ENCODE data around the gene GLT6D1. TPM values are rescaled to one million over a fixed set of nuclear protein-coding genes. Genes with fewer than 3 reads are reported as not detected.
A peak's percentile ranks its signal among the peaks of the same experiment; 100 is the strongest.

Gene GLT6D1
- total RNA-seq, 1 experiment from 2014 or later: not detected

DNA sequence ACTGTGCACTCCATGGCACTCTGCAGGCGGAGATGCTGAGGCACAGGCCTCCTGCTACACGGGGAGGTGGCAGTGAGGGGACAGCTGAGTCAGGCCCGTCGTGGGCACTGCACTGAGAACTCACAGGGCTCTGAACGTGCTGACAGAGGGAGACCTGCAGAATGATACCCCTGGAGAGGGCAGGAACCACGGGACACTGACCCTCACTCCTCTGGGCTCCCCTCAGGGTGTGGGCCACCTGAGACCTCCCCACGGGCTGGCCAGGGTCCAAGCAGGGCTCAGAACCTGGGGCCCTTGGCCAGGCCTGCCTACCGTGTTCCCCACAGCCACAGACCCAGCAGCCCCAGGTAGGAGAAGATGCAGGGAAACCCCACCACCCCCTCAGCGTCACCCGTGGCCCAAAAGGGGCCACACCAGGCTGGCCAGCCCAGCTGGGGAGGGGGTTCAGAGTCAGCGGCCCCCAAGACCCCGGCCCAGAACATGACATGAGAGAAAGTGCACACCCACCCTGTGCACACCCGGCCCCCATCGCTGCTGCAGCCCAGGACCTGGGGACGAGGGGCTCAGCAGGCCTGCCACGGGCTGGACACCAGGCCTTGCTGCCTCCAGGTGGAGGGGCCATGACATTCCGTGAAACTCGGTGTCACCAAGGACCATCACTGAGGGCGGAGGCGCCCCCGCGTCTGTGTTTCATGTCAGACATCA is 30.9 kb downstream of the GLT6D1 start:
- DNase-seq (ENCODE audit: low read depth): no peak

GRCh38 chr9:135607401-135608293 is 31.7 kb downstream of the GLT6D1 start:
- DNase-seq (ENCODE audit: low read depth): no peak

DNA sequence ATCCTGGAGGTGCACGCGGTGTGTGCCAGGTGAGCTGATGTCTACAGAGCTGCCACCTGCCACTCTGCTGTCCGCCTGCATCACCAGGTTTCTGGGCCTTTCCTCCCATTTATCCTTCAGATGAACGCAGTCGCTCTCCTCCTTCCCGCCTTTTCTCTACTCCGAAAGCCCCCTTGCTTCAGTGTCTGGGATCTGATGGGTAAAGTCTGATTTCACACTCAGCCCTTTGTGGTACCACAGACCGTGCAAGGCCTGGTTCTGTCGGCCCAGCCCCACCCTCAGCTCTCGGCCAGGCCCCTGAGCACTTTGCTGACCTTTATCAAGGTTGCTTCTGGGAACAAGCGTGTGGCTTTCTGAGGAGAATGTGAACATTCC is 32.5 kb downstream of the GLT6D1 start:
- DNase-seq (ENCODE audit: low read depth): no peak

- no peak for DNase-seq (ENCODE audit: low read depth)
Observed at GRCh38 chr9:135605238-135605781, 34.0 kb downstream of the GLT6D1 start.

DNA sequence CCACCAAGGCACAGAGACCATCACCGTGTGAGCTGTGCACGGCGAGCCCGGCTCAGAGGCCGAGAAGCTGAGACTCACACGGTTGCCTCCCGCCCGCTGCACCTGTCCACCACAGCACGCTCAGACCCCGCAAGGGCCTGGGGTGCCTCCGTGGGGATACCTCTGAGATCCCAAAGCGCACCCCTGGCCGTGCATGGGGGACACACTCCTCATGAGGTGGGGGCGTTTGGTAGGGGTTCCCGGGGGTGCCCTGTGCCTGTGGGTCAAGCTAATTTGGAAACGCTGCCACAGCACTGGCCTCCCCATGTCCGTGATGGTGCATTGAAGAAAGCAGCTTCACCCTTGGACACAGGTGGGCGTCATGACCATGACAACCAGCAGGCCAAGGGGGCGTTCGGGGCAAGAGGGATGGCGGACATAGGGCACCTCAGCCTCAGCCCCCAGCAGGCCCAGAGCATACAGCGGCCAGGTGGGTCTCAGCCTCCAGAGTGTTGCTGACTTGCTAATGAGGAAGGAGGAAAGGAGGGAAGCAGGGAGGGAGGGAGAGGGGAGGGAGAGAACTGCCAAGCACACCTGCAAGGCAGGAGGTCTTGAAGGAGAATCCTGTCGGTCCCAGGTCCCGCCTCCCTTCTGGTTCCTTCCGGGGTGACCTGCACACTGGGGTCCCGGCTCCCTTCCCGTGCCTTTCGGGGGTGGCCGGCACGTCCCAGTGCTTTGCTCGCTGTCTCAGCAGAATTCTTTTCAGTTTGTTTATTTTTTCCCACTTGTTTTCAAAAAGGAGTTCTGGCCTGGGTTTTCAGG is 34.7 kb downstream of the GLT6D1 start:
- no peak for DNase-seq (ENCODE audit: low read depth)

GRCh38 chr9:135602789-135603481 is 36.4 kb downstream of the GLT6D1 start:
- DNase-seq (ENCODE audit: low read depth): peak; percentile 18

DNA sequence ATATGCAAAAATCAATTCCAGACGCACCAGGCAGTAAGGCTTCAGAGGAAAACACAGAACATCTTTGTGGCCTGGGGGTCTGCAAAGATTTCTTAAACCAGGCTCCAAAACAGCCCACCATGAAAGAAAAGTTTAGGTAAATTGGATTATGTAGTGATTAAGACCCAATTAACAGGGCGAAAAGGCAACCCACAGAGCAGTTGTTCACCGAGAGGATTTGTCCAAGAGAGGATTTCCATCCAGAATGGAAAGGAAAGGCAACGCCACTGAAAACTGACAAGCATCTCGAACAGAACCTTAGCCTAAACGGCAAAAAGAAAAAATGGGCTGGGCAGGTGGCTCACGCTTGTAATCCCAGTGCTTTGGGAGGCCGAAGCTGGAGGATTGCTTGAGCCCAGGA is 37.4 kb downstream of the GLT6D1 start:
- DNase-seq (ENCODE audit: low read depth): no peak

DNA sequence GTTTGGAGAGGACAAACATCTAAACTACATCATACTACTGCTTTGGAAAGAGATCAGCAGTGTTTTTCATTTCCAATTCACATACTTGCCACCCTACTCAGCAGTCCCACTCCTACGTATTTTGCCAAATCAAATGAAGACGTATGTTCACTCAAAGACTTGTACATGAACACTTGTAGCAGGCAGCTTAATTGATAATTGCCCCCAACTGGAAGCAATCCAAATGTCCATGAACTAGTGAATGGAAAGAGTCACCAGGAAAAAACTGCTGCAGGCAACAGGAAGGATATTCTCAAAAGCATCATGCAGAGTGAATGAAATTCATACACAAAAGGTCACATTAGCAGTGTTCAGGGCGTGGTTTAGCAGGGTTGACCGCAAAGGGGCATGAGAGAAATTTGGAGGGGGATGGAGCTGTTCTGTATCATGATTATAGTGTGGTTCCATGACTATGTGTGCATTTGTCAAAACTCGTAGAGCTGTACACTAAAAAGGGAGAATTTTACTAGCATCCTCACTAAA is 39.0 kb downstream of the GLT6D1 start:
- DNase-seq (ENCODE audit: low read depth): no peak

GRCh38 chr9:135596211-135596610 is 43.1 kb downstream of the GLT6D1 start:
- no peak for DNase-seq (ENCODE audit: low read depth)

DNA sequence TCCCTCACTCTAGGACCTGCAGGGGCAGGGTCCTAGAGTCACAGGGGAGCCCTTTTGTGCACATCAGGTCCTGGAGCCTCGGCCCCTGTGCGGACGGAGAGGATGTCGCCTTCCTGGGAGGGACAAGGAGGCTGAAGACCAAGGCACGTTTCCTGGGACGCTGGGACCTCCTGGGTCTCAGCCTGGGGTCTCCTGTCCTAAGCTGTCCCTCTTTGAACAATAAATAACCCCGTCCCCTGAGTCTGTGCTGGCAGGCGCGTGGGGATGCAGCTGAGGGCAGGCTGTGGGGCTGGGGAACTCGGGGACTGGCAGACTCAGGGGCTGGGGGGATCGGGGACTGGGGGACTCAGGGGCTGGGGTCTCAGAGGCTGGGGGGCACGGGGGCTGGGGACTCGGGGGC is 46.7 kb downstream of the GLT6D1 start:
- no peak for DNase-seq (ENCODE audit: low read depth)

- no peak for DNase-seq (ENCODE audit: low read depth)
Observed at GRCh38 chr9:135592331-135592590, 47.1 kb downstream of the GLT6D1 start.

- no peak for DNase-seq (ENCODE audit: low read depth)
Observed at GRCh38 chr9:135591506-135592330, 47.6 kb downstream of the GLT6D1 start.

DNA sequence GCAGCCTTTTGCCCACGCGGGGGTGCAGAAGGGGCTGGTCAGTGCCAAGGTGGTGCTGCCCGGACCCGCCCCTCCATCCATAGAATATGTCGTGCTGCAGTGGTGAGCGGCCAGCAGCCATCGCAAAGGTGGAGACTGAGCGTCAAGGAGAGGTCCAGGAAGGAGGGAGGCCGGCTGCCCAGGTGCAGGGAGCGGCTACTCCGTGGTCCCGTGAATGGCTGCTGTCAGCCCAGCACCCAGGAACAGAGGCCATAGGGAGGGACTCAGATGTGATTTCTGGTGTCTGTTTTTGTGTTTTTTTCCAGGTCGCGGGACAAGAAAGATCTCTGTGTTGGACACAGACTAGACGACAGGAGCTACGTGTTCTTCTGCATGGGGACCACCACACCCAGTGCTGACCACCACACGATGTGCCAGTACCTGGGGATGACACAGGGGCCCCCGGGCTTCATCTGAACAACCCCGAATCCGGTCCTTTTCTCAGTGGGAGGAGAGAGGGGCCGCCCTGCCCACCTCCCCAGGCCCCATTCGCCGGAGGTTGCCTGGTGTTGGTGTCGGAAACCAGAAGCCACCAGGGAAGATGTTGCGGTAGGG is 48.8 kb downstream of the GLT6D1 start:
- DNase-seq (ENCODE audit: low read depth): no peak

- DNase-seq (ENCODE audit: low read depth): no peak
Observed at GRCh38 chr9:135589596-135590485, 49.5 kb downstream of the GLT6D1 start.

DNA sequence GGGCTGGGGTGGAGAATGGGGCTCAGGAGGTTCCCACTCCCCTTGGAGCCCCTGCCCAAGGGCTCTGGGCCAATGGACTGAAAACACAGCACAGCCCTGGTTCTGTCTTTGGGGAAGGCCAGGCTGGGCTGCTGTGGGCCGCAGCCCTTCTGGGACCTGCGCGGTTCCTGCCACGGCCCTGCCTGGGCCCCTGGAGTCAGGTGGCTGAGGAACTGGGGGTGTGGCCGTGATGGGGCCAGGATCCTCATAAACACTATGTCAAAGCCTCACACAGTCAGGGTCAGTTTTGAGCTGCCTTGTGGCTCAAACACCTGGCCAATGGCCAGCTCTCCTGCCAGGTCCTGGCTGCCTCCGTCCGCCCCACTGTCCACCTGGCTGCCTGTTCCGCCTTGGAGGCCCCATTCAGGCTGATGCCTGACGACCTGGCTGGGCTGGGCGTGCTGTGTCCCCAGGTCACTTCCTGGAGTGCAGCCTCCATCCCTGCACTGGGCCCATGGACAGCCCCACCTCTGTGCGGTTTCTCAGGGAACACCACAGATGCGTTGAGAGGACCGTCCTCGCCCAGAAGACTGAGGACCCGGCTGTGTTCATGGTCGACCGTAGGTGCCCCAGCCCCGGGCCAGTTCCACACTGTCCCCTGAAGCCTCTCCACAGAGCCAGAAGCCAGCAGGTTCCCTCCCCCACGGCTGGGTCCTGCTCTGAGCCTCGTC is 50.3 kb downstream of the GLT6D1 start:
- no peak for DNase-seq (ENCODE audit: low read depth)

DNA sequence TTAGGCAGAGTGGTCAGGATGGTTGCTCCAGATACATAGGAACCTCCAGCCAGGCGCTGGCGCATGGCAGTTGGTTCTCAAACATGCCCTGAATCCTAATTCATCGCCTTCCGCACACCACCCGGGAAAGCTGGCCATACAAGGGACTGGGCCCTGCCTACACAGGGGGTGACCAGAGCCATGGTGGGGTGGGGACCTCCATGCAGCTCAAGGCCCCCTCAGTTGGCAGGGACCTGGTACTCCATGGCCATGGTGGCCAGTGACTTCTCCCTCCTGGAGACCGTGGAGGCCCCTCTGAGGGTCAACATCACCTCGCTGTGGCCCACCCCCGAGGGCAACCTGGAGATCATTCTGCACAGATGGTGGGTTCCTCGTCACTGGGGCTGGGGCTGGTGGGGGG is 51.0 kb downstream of the GLT6D1 start:
- no peak for DNase-seq (ENCODE audit: low read depth)

DNA sequence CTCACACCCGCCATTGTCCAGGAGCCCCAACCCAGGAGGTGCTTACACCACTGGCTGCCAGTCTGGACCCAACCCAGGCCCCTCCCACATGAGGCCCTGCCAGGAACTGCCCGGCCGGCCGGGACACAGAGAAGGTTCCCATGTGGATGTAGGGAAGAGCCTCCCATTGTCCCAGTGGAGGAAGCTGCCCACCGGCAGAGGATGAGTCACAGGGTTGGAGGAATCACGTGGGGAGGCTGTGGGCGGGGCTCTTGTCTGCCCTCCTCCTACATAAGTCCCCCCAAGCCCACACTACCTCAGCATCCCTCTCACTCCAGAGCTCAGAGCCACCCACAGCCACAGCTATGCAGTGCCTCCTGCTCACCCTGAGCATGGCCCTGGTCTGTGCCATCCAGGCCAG is 51.7 kb downstream of the GLT6D1 start:
- DNase-seq (ENCODE audit: low read depth): peak; percentile 21

- no peak for DNase-seq (ENCODE audit: low read depth)
Observed at GRCh38 chr9:135586601-135587109, 52.7 kb downstream of the GLT6D1 start.

Data from LHCN-M2 (cell line).